Effector memory CD8-positive, alpha-beta T cell (primary cell): ENCODE data around the gene SPATA17.

Source experiments
- ATAC-seq: fragments of 150-1000 bp; cut with Tn5 transposase; replicated peaks from 2 replicates; pipeline ENCODE4 v1.10.0; 2021; ENCODE audit warnings: mild to moderate bottlenecking, moderate library complexity
- DNase-seq, 3 experiments: peaks; one replicate each; pipeline ENCODE4 v3.0.0; 2021
- H3K27ac Mint-ChIP-seq, 2 donors: one replicate each; pipeline ENCODE4 v1.8.0; 2022; ENCODE audit warnings: mild to moderate bottlenecking in 2 of 2, mixed read lengths in 2 of 2, moderate library complexity in 2 of 2
- H3K27me3 Mint-ChIP-seq, 2 donors: one replicate each; pipeline ENCODE4 v1.8.0; 2022; ENCODE audit warnings: mixed read lengths in 2 of 2
- H3K36me3 Mint-ChIP-seq: one replicate; pipeline ENCODE4 v1.8.0; 2022; ENCODE audit warnings: mild to moderate bottlenecking, moderate library complexity, mixed read lengths; ENCODE audit not compliant: insufficient read depth
- H3K4me1 Mint-ChIP-seq, 2 donors: one replicate each; pipeline ENCODE4 v1.8.0; 2022; ENCODE audit warnings: low read depth in 2 of 2, mixed read lengths in 2 of 2
- H3K4me3 Mint-ChIP-seq, 2 donors: one replicate each; pipeline ENCODE4 v1.8.0; 2022; ENCODE audit warnings: mild to moderate bottlenecking in 2 of 2, mixed read lengths in 2 of 2, moderate library complexity in 2 of 2
- H3K9me3 Mint-ChIP-seq, 2 donors: one replicate each; pipeline ENCODE4 v1.8.0; 2022; ENCODE audit warnings: mixed read lengths in 2 of 2

SPATA17 gene

GRCh38 chr1:217881607-217882332 is 250.6 kb downstream of the SPATA17 start:
- ATAC-seq (no peak), DNase-seq (no peak)
- Mint-ChIP-seq H3K4me1 (no peaks in the 10 kb centered on the region), H3K9me3 (peaks cover 0 to 8% of the 10 kb centered on the region in 2 donors), H3K27me3 (no peaks in the 10 kb centered on the region), H3K27ac (no peak overlapping the region), H3K36me3 (no peaks in the 10 kb centered on the region), H3K4me3 (no peak overlapping the region)

GRCh38 chr1:217885181-217885580 is 254.0 kb downstream of the SPATA17 start:
- ATAC-seq (no peak), DNase-seq (no peak)
- no peak overlapping the region for H3K27ac Mint-ChIP-seq
- no peaks in the 10 kb centered on the region for H3K4me1 Mint-ChIP-seq
- no peak overlapping the region for H3K4me3 Mint-ChIP-seq
- peaks cover 11 to 15% of the 10 kb centered on the region in 2 donors for H3K9me3 Mint-ChIP-seq
- no peaks in the 10 kb centered on the region for H3K27me3 Mint-ChIP-seq
- H3K36me3 Mint-ChIP-seq = no peaks in the 10 kb centered on the region

GRCh38 chr1:217888328-217888727 is 257.2 kb downstream of the SPATA17 start:
- DNase-seq (no peak), ATAC-seq (no peak)
- Mint-ChIP-seq H3K4me3 (no peak overlapping the region), H3K4me1 (no peaks in the 10 kb centered on the region), H3K9me3 (peaks cover 14 to 24% of the 10 kb centered on the region in 2 donors), H3K36me3 (no peaks in the 10 kb centered on the region), H3K27me3 (no peaks in the 10 kb centered on the region), H3K27ac (no peak overlapping the region)

DNA sequence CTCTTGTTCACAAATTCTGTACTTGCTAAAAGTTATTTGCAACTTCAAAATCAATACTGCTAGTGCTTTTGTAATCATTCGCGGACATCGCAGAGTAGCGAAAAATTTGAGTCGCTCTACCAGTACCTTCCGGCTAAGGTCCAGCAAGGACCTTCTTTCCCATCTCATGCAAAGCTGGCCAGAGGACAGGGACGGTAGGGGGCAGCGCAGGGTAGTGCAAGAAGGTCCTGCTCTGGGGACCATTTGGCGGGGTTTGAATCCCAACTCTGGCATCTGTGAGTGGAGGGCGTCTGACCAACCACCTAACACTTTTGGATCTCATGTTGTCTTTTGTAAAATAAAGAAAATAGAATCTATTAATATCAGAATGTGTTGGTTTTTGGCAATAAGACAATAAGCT is 258.3 kb downstream of the SPATA17 start:
- Mint-ChIP-seq H3K27me3 (no peaks in the 10 kb centered on the region), H3K4me1 (no peaks in the 10 kb centered on the region), H3K27ac (no peak overlapping the region), H3K4me3 (no peak overlapping the region), H3K36me3 (no peaks in the 10 kb centered on the region), H3K9me3 (peaks cover 13 to 24% of the 10 kb centered on the region in 2 donors)
- ATAC-seq = no peak
- DNase-seq = no peak

DNA sequence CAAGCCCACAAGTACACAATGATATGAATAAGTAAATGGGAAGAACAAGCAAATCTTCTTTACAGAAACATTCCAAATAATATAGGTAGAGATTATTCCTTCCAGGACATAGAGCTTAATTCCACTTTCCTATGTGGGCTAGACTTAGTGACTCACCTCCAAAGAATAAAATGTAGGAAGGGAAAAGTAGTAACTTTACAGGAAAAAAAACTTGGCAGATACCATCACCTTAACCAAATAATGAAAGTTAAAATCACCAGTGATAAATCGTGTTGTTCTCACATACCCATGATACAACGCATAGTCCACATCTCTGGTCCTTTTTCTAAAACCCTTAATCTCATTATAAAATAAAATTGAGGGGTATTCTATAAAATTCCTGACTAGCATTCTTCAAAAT is 260.8 kb downstream of the SPATA17 start:
- no peak for DNase-seq
- no peak overlapping the region for H3K27ac Mint-ChIP-seq
- peaks cover 8 to 24% of the 10 kb centered on the region in 2 donors for H3K9me3 Mint-ChIP-seq
- no peak overlapping the region for H3K4me3 Mint-ChIP-seq
- no peaks in the 10 kb centered on the region for H3K36me3 Mint-ChIP-seq
- no peaks in the 10 kb centered on the region for H3K27me3 Mint-ChIP-seq
- H3K4me1 Mint-ChIP-seq = no peaks in the 10 kb centered on the region
- ATAC-seq = no peak

DNA sequence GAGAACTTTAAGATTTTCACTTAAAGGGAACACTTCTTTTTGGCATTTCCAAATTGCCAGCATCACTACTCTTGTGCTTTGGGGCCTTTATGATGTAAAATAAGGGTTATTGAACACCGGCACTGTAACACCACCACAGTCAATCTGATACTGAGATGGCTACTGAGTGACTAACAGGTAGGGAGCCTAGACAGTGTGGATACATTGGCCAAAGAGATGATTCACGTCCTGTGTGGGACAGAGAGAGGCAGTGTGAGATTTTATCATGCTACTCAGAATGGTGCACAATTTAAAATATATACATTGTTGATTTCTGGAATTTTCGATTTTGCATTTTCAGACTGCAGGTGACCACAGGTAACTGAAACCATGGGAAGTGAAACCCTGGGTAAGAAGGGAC is 261.6 kb downstream of the SPATA17 start:
- no peak overlapping the region for H3K27ac Mint-ChIP-seq
- no peaks in the 10 kb centered on the region for H3K27me3 Mint-ChIP-seq
- H3K36me3 Mint-ChIP-seq = no peaks in the 10 kb centered on the region
- no peak for DNase-seq
- no peak for ATAC-seq
- no peaks in the 10 kb centered on the region for H3K4me1 Mint-ChIP-seq
- H3K4me3 Mint-ChIP-seq = no peak overlapping the region
- H3K9me3 Mint-ChIP-seq = peaks cover 7 to 16% of the 10 kb centered on the region in 2 donors

DNA sequence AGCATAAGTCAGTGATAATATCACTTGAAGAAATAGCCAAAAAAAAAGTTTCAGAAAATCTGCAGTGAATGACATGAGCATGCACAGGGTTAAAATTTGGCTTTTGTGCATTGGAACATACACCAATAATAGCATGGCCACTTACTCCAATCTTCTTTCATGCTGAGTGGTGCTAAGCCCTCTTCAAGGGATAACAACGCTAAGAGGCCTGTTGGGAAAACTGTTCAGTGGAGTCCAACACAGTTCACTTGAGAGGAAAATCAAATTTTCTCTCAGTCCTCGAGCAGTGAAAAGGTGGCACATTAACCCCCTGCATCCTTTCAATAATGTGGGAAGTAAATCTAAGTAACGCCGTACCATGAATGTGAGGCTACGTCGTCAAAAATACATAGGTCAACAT is 264.7 kb downstream of the SPATA17 start:
- Mint-ChIP-seq H3K27me3 (no peaks in the 10 kb centered on the region), H3K27ac (no peak overlapping the region), H3K4me3 (no peak overlapping the region), H3K9me3 (peaks cover 1 to 4% of the 10 kb centered on the region in 2 donors), H3K36me3 (no peaks in the 10 kb centered on the region), H3K4me1 (no peaks in the 10 kb centered on the region)
- no peak for ATAC-seq
- no peak for DNase-seq

- ATAC-seq (no peak), DNase-seq (no peak)
- H3K27ac Mint-ChIP-seq = no peak overlapping the region
- no peaks in the 10 kb centered on the region for H3K9me3 Mint-ChIP-seq
- no peaks in the 10 kb centered on the region for H3K4me1 Mint-ChIP-seq
- no peak overlapping the region for H3K4me3 Mint-ChIP-seq
- H3K27me3 Mint-ChIP-seq = no peaks in the 10 kb centered on the region
- no peaks in the 10 kb centered on the region for H3K36me3 Mint-ChIP-seq
Observed at GRCh38 chr1:217896490-217896889, 265.3 kb downstream of the SPATA17 start.

DNA sequence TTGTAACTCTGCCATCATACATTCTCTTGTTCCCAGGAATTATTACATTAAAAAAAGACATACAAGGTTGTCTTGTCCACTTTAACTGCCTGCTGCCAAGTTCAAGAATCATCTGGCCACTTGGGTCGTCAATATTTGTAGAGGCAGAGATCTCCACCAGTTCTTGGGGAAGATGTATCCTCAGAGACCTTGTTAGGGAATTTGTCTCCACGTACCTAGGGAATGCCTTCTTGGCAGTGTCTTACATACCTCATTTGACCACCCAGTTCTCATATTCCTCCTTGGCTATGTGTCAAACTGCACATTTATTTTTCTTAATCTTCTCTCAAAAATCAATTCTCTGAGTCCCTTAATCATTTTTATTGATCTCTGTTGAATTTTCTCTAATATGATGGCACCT is 266.0 kb downstream of the SPATA17 start:
- Mint-ChIP-seq H3K36me3 (no peaks in the 10 kb centered on the region), H3K4me1 (no peaks in the 10 kb centered on the region), H3K27me3 (no peaks in the 10 kb centered on the region), H3K9me3 (no peaks in the 10 kb centered on the region), H3K4me3 (no peak overlapping the region), H3K27ac (no peak overlapping the region)
- DNase-seq = no peak
- no peak for ATAC-seq

DNA sequence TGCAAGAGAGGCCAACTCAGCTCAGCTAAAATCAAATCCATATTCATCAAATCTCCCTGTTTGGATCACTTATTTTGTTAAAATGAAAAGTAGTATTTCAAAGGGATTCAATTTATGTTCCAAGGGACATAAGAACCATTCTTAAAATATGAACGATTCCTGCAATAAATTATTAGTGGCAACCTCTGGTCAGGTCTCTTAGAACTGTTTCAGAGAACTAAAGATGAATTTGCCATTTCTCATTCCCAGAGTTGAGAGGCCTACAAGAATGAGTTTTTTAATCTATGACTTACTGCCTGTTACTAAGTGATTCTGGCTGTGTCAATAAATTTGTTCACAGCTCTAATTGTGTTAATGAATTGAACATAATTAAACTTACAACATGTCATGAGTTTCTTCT is 268.5 kb downstream of the SPATA17 start:
- ATAC-seq = no peak

GRCh38 chr1:217907504-217907903 is 276.4 kb downstream of the SPATA17 start:
- Mint-ChIP-seq H3K36me3 (no peaks in the 10 kb centered on the region), H3K4me3 (no peak overlapping the region), H3K27ac (no peak overlapping the region), H3K4me1 (no peaks in the 10 kb centered on the region), H3K27me3 (no peaks in the 10 kb centered on the region), H3K9me3 (peaks cover 12 to 23% of the 10 kb centered on the region in 2 donors)
- ATAC-seq = no peak
- DNase-seq = no peak

More for the DNA sequence above, 268.5 kb downstream of the SPATA17 start:
- H3K36me3 Mint-ChIP-seq = no peaks in the 10 kb centered on the region
- DNase-seq = no peak
- H3K4me3 Mint-ChIP-seq = no peak overlapping the region
- peaks cover 3 to 4% of the 10 kb centered on the region in 2 donors for H3K9me3 Mint-ChIP-seq
- no peaks in the 10 kb centered on the region for H3K27me3 Mint-ChIP-seq
- no peak overlapping the region for H3K27ac Mint-ChIP-seq
- no peaks in the 10 kb centered on the region for H3K4me1 Mint-ChIP-seq

DNA sequence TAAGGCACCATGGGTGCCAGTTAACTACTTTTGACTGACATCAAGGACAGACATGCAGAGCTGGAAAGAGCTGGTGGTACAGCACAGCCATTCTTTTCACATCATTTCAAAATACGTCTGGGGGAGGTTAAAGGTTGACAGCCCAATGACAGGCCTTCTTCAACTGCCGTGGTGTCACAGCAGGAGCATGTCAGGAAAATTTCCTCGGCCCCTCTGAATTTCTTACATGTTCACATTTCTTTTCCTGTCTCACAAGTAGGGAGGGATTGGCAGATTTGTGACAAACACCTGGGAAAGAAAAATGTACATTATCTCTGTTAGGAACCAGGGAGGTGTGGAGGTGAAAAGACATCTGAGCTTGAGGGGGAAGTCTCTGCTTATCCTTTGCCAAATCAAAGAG is 279.1 kb downstream of the SPATA17 start:
- H3K27ac Mint-ChIP-seq = no peak overlapping the region
- no peak overlapping the region for H3K4me3 Mint-ChIP-seq
- H3K36me3 Mint-ChIP-seq = no peaks in the 10 kb centered on the region
- DNase-seq (no peak), ATAC-seq (no peak)
- no peaks in the 10 kb centered on the region for H3K4me1 Mint-ChIP-seq
- H3K27me3 Mint-ChIP-seq = no peaks in the 10 kb centered on the region
- H3K9me3 Mint-ChIP-seq = peaks cover 11 to 18% of the 10 kb centered on the region in 2 donors

GRCh38 chr1:217910791-217911320 is 279.7 kb downstream of the SPATA17 start:
- ATAC-seq (no peak), DNase-seq (no peak)
- H3K27me3 Mint-ChIP-seq = no peaks in the 10 kb centered on the region
- peaks cover 11 to 14% of the 10 kb centered on the region in 2 donors for H3K9me3 Mint-ChIP-seq
- H3K4me1 Mint-ChIP-seq = no peaks in the 10 kb centered on the region
- H3K4me3 Mint-ChIP-seq = no peak overlapping the region
- no peaks in the 10 kb centered on the region for H3K36me3 Mint-ChIP-seq
- no peak overlapping the region for H3K27ac Mint-ChIP-seq

DNA sequence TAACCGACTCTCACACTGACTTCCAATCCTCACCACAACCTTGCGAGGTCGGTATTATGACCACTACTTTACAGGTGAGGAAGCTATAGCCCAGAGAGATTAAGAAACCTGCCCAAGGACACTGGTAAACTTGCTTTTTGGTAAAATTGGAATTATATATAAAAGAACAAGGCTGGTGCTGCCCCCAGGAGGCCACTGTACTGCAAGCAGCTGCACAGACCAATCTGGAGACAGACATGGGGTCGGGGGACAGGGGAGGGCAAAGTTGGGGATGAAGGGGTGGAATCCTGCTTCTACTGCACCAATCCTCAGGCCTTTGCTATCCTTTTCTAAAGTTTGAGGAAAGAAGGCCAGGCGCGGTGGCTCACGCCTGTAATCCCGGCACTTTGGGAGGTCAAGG is 280.8 kb downstream of the SPATA17 start:
- DNase-seq (no peak), ATAC-seq (no peak)
- no peaks in the 10 kb centered on the region for H3K36me3 Mint-ChIP-seq
- H3K4me3 Mint-ChIP-seq = no peak overlapping the region
- H3K4me1 Mint-ChIP-seq = no peaks in the 10 kb centered on the region
- no peak overlapping the region for H3K27ac Mint-ChIP-seq
- no peaks in the 10 kb centered on the region for H3K27me3 Mint-ChIP-seq
- H3K9me3 Mint-ChIP-seq = peaks cover 5 to 10% of the 10 kb centered on the region in 2 donors
